IPS-20b (cell line): Measurements from ENCODE around the gene OR2S2.

Source experiments
- H3K27ac ChIP-seq: one replicate; pipeline ENCODE4 v1.5.1; 2013; ENCODE audit warnings: low read length
- H3K27me3 ChIP-seq: 2 replicates; pipeline ENCODE4 v1.6.1; 2013; ENCODE audit warnings: mild to moderate bottlenecking, low read length, inconsistent platforms; ENCODE audit not compliant: insufficient read depth
- H3K36me3 ChIP-seq: 2 replicates; pipeline ENCODE4 v1.6.1; 2013; ENCODE audit warnings: low read depth, mild to moderate bottlenecking, inconsistent platforms, low read length, moderate library complexity; ENCODE audit not compliant: insufficient read depth
- H3K4me1 ChIP-seq: 2 replicates; pipeline ENCODE4 v1.6.1; 2013; ENCODE audit warnings: mild to moderate bottlenecking, control low read depth, inconsistent platforms, low read length, moderate library complexity; ENCODE audit not compliant: insufficient read depth
- H3K4me3 ChIP-seq: 2 replicates; pipeline ENCODE4 v1.5.1; 2013; ENCODE audit warnings: mild to moderate bottlenecking, low read length, inconsistent platforms
- H3K9ac ChIP-seq: 2 replicates; pipeline ENCODE4 v1.6.1; 2013; ENCODE audit warnings: low read depth, mild to moderate bottlenecking, inconsistent platforms, low read length, moderate library complexity
- H3K9me3 ChIP-seq: 2 replicates; pipeline ENCODE4 v1.6.1; 2013; ENCODE audit warnings: mild to moderate bottlenecking, low read depth, low read length, inconsistent platforms; ENCODE audit not compliant: insufficient read depth

Gene OR2S2

DNA sequence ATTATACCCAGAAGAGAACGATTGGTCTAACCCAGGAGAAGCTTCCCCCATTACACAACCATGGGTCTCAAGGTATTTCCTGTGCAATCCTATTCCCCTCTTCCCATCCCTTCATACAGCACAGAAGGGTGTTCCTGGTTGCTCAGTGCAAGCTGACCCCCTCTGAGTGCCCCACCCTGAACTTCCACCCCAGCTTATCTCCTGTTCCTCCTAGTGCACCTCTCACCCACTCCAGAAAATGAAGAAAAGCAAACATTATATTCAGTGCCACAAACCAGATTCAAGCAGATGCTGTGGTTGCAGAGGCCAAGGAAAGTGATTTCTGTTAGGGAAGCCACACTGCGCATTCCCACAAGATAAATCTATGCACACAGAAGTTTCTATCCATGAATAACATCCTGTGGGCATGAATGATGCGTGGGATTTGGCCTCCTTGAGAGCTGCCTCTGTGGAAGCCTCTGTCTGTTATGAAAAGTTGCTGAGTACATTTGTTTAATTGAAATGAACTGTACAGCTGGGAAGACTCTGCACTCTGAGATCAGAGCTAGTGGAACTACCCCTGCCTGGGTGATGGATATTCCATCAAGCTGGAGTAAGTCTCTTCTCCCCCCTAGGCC, 2.2 kb upstream of the OR2S2 start:
- H3K36me3 ChIP-seq, result no peaks in the 10 kb centered on the region
- H3K9me3 ChIP-seq, result no peaks in the 10 kb centered on the region
- no peak overlapping the region for H3K9ac ChIP-seq
- no peak overlapping the region for H3K27ac ChIP-seq
- H3K4me3 ChIP-seq, result no peak overlapping the region
- peaks cover 14% of the 10 kb centered on the region; the same call in 1 of the 2 replicates for H3K27me3 ChIP-seq
- H3K4me1 ChIP-seq, result no peaks in the 10 kb centered on the region

DNA sequence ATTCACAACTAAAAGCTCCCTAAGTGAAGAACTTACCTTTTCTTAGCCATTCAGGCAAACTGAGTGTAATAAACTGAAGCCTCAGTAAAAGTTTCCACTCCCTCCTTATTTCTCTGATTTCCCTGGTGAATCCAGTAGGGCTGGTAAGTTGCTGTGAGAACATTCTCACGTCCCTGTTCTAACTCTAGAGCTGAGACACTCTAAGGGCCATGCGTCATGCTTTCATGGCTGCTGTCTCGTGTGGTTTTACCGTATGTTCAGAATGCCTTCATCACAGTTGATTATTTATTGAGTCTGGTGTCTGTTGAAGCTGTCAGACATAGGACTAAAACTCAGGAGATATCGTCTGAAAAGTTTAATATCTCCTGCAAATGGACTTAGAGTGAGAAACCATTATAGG, 1.3 kb downstream of the OR2S2 start:
- Histone ChIP-seq H3K4me1 (no peaks in the 10 kb centered on the region), H3K27me3 (peaks cover 18% of the 10 kb centered on the region), H3K9ac (no peak overlapping the region), H3K36me3 (no peaks in the 10 kb centered on the region), H3K27ac (no peak overlapping the region), H3K4me3 (no peak overlapping the region), H3K9me3 (no peaks in the 10 kb centered on the region)

DNA sequence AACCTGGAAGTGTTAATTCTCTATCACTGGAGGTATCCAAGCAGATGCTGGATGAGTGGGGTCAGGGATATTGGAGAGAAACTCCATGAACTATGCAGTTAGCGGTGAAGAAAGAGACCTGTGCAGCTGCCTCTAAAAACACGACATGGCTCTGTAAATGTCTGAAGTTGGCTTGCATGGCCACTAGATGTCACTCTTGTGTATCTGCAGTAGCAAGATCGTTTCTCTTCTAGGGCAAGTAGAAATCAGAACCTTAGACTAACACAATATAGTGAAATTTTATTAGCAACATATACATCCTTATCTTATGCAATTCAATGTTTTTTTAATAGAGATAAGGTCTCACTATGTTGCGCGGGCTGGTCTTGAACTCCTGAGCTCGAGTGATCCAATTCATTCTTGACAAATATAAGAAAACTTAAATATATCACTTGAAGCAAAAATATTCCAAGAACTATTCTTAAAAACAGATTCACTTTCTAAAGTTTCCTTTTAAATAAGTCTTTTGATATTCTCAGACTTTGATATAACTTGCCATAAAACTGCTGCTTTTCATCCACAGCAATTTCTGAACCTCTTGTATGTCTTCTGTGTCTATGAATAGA, 2.9 kb downstream of the OR2S2 start:
- Histone ChIP-seq H3K27ac (no peak overlapping the region), H3K9me3 (no peaks in the 10 kb centered on the region), H3K27me3 (peaks cover 18% of the 10 kb centered on the region), H3K4me1 (no peaks in the 10 kb centered on the region), H3K9ac (no peak overlapping the region), H3K4me3 (no peak overlapping the region), H3K36me3 (no peaks in the 10 kb centered on the region)

DNA sequence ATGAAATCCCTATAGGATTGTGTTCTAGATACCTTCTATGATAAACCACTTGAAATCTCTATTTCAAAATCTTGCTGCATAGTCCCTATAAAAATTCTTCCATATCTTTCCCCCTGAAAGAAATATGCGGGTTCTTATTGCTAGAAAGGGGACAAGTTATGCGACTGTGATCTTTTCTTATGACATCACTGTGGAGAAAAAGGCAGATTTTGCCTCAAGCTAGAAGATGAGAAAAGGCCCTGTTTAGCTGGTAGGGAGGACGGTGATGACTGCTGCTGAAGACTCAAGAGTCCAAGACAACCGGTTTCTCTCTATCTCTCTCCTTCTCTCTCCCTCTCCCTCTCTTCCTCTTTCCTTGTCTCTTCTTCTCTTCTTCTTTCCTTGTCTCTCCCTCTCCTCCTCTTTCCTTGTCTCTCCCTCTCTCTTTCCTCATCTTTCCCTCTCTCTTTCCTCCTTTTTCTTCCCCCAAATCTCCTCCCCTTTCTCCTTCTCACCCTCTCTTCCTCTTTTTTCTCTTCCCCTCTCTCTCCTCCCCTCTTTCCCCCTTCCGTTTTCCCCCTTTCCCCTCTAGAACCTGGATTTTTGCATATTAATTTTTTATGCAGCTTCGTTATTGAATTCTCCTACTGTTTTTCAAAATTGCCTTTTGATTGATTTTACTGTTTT, 5.3 kb downstream of the OR2S2 start:
- Histone ChIP-seq H3K9me3 (no peaks in the 10 kb centered on the region), H3K36me3 (no peaks in the 10 kb centered on the region), H3K27ac (no peak overlapping the region), H3K4me1 (peaks cover 3% of the 10 kb centered on the region; the same call in 1 of the 2 replicates), H3K4me3 (no peak overlapping the region), H3K9ac (no peak overlapping the region), H3K27me3 (peaks cover 21% of the 10 kb centered on the region)

DNA sequence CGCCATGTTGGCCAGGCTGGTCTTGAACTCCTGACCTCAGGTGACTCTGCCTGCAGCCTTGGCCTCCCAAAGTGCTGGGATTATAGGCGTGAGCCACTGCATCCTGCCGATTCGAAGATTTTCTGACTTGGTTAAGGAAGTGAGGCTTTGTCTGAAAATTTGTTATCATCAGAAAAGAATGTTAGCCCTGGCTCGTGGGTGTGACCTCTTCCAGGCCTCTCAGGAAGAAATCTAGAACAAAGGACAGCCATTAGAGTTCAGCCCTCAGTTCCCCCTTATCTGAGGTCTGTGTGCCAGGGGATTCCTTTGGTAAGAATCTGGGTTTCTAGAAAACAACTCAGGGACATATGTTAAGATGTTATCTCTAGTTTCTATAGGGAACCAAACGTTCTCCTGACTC, 6.2 kb downstream of the OR2S2 start:
- Histone ChIP-seq H3K27me3 (peaks cover 19% of the 10 kb centered on the region), H3K9me3 (no peaks in the 10 kb centered on the region), H3K4me3 (no peak overlapping the region), H3K27ac (no peak overlapping the region), H3K9ac (no peak overlapping the region), H3K4me1 (peaks cover 3% of the 10 kb centered on the region; the same call in 1 of the 2 replicates), H3K36me3 (no peaks in the 10 kb centered on the region)

DNA sequence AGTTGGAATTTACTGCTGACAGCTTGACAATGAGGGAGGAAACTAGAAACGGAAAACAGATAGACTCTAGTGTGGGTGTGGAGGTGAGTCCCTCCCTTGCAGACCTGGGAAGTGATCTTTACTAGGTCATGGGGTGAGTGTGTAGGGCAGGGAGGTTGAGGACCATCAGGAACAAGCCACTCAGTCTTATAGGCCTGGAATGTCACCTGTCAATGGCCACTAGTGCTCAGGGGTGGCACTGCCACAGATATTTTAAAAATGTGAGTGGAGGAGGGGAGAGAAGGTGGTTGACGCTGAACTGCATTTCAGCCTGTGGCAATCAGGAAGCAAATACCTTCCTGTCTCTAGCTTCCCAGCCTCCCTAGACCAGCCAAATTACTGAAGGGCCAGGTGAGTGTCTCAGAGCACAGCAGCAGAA, 9.0 kb downstream of the OR2S2 start:
- Histone ChIP-seq H3K36me3 (no peaks in the 10 kb centered on the region), H3K9me3 (no peaks in the 10 kb centered on the region)

DNA sequence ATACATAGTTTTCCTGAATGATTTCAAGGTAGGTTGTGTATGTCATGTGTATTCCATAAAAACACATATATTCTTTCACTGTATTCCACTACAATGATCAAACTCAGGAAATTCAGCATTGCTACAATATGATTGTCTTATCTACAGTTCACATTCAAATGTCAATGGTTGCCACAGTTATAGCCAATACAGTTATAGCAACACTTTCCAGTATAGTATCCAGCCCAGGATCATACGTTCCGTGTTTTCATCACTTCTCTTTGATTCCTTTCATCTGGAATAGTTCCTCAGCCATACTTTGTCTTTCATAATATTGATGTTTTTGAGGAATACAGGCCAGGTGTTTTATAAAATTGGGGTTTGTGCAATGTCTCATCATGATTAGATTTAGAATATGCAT, 9.5 kb downstream of the OR2S2 start:
- Histone ChIP-seq H3K36me3 (no peaks in the 10 kb centered on the region), H3K9me3 (no peaks in the 10 kb centered on the region), H3K27me3 (peaks cover 34% of the 10 kb centered on the region), H3K9ac (no peak overlapping the region), H3K27ac (no peak overlapping the region), H3K4me1 (peaks cover 3% of the 10 kb centered on the region; the same call in 1 of the 2 replicates), H3K4me3 (no peak overlapping the region)

More for the DNA sequence above, 9.0 kb downstream of the OR2S2 start:
- H3K4me3 ChIP-seq, result no peak overlapping the region
- H3K9ac ChIP-seq, result no peak overlapping the region
- H3K27me3 ChIP-seq, result peaks cover 34% of the 10 kb centered on the region
- H3K27ac ChIP-seq, result no peak overlapping the region
- H3K4me1 ChIP-seq, result peaks cover 3% of the 10 kb centered on the region; the same call in 1 of the 2 replicates

DNA sequence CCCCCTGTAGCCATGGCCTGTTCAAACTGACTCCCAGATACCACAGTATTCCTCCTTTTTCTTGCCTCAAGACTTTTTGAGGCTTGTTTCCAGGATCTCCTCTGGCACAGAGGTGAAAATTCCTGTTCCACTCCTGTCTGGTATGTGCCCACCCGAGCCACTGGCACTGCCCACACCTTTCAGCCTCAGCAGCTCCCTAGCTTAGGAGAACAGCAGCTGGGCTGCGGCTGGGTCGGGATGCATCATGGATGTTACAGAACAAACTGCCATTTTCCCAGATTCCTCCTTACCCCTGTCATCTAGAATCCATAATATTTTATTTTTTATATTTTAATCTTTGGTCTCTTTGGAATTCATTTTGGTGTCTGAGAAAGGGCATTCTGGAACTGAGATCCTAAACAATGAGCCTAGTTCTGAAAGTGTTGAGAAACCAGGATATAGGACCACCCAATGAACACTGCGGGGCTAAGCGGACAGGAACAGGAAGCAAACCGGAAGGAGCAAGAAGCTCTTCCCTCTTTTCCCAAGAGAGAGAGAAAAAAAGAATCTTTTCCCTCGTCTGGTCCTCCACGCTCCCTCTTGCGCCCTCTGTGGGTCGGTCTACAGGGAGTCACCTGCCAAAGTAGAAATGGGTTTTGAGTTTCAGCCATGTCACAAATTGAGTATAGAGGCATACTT, 12.5 kb downstream of the OR2S2 start:
- H3K4me3 ChIP-seq, result peak overlapping the region; percentile 50
- H3K9me3 ChIP-seq, result no peaks in the 10 kb centered on the region
- peaks cover 3% of the 10 kb centered on the region; the same call in 1 of the 2 replicates for H3K4me1 ChIP-seq
- no peak overlapping the region for H3K27ac ChIP-seq
- no peaks in the 10 kb centered on the region for H3K36me3 ChIP-seq
- no peak overlapping the region for H3K9ac ChIP-seq
- peaks cover 57% of the 10 kb centered on the region for H3K27me3 ChIP-seq

DNA sequence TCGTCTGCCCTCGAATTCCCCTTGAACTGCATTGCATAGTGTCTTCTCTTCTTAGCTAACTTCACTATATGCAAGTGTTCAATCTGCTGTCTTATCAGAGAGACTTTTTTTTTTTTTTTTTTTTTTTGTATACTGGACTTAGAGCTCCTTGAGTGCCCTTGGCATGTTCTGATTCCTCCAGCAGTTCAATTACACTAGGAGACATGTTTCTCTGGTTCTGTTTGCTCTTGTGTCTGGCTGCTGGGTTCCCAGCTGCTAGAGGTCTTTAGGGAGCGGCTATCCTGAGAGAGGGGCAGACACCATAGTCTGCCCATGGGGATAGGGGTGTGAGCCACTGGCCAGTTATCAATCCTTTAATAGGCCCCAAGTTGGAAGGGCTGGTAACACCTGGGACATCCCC, 13.1 kb downstream of the OR2S2 start:
- Histone ChIP-seq H3K27ac (no peak overlapping the region), H3K9ac (no peak overlapping the region), H3K9me3 (no peaks in the 10 kb centered on the region), H3K4me3 (no peak overlapping the region), H3K27me3 (peaks cover 64% of the 10 kb centered on the region), H3K36me3 (no peaks in the 10 kb centered on the region), H3K4me1 (peaks cover 3% of the 10 kb centered on the region; the same call in 1 of the 2 replicates)

DNA sequence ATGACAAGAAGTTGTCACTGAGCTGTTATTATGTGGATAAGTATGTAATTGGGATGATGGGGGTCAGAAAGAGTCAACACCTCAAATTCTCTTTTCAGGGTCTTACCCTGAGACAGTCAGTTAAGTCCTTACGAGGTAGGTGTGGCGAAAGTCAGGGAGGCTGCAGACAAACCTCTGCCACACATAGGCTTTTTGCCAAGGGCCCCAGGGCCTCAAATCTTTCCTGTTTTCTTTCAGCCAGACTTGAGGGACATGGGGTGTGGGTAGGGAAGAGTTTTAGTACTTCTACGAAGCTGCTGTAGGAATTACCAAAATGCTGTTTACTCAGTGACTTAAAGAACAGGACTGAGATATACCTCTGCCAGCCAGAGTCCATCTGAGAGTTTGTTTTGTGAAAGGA, 13.8 kb downstream of the OR2S2 start:
- H3K9me3 ChIP-seq, result no peaks in the 10 kb centered on the region
- no peaks in the 10 kb centered on the region; the same call in 1 of the 2 replicates for H3K4me1 ChIP-seq
- H3K36me3 ChIP-seq, result no peaks in the 10 kb centered on the region
- no peak overlapping the region for H3K27ac ChIP-seq
- H3K4me3 ChIP-seq, result no peak overlapping the region
- H3K9ac ChIP-seq, result no peak overlapping the region
- peaks cover 62% of the 10 kb centered on the region for H3K27me3 ChIP-seq

DNA sequence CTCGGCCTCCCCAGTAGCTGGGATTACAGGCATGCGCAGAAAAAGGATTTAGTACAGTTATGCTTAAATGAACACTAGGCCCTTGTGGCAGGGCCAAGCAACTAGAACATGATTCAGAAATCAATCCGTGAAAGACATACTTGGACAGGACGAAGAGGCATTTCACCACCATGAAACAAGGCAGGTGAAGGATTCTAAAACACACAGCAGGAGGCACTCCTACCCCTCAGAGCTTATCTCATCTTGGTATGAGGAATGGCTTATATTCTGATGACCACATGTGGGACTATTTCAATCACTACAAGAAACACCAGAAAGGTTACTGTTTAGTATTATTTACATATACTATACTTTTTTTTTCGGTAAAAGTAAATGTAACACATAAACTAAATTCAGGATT, 15.7 kb downstream of the OR2S2 start:
- H3K4me1 ChIP-seq, result no peaks in the 10 kb centered on the region
- no peak overlapping the region for H3K4me3 ChIP-seq
- H3K9ac ChIP-seq, result no peak overlapping the region
- H3K36me3 ChIP-seq, result no peaks in the 10 kb centered on the region
- no peaks in the 10 kb centered on the region for H3K9me3 ChIP-seq
- H3K27ac ChIP-seq, result no peak overlapping the region
- peaks cover 57% of the 10 kb centered on the region for H3K27me3 ChIP-seq
